Heart right ventricle (tissue), 16 donors: ENCODE data around the gene PBLD. TPM values are rescaled to one million over a fixed set of nuclear protein-coding genes. Genes with fewer than 3 reads are reported as not detected.

Source experiments
- ATAC-seq, 8 donors: fragments of 200-7000 bp; cut with Tn5 transposase; one replicate each; pipeline ENCODE4 v1.9.1; 2020; ENCODE audit warnings: mild to moderate bottlenecking in 8 of 8, moderate library complexity in 8 of 8, moderate number of reproducible peaks in 1 of 8
- DNase-seq, 2 donors: peaks; one replicate each; pipeline ENCODE4 v3.0.0-alpha.2; 2020
- H3K27ac ChIP-seq, 10 donors: fragments of 200-600 bp; sonication (generic) in 2 of 10; one replicate each; pipeline versions ENCODE4 v1.5.0 to v1.8.0; 2020 to 2022; ENCODE audit warnings: mild to moderate bottlenecking in 3 of 10
- H3K27me3 ChIP-seq, 7 donors: fragments of 200-600 bp; one replicate each; pipeline ENCODE4 v1.8.0; 2021 to 2022; ENCODE audit warnings: mild to moderate bottlenecking in 2 of 7
- H3K36me3 ChIP-seq, 9 donors: fragments of 200-600 bp; sonication (generic) in 1 of 9; one replicate each; pipeline versions ENCODE4 v1.5.0 to v1.8.0; 2020 to 2022; ENCODE audit warnings: mild to moderate bottlenecking in 2 of 9
- H3K4me1 ChIP-seq, 9 donors: fragments of 200-600 bp; sonication (generic) in 1 of 9; one replicate each; pipeline versions ENCODE4 v1.5.0 to v1.8.0; 2020 to 2022; ENCODE audit warnings: mild to moderate bottlenecking in 4 of 9
- H3K4me3 ChIP-seq, 10 donors: fragments of 200-600 bp; sonication (generic) in 2 of 10; one replicate each; pipeline versions ENCODE4 v1.5.0 to v1.8.0; 2020 to 2022; ENCODE audit warnings: mild to moderate bottlenecking in 7 of 10, moderate library complexity in 2 of 10
- H3K9me3 ChIP-seq, 11 donors: fragments of 200-600 bp in 10 of 11; sonication (generic) in 2 of 11; one replicate each; pipeline versions ENCODE4 v1.5.0 to v1.8.0; 2013 to 2022; ENCODE audit warnings: mild to moderate bottlenecking in 2 of 11, control low read depth in 1 of 11, moderate library complexity in 1 of 11
- WGBS, 2 donors: extraction: QIAGEN DNeasy Blood & Tissue Kit; methylation state at CpG; one replicate each; pipeline ENCODE4 v1.1.7; 2013; ENCODE audit warnings: inconsistent platforms in 1 of 2; 5-methylcytosine and 5-hydroxymethylcytosine counted together
- intact Hi-C, 10 donors: fragments of 100-400 bp; cut with DNase I; formaldehyde crosslinking; loops; one replicate each; pipeline versions ENCODE4 v1.11.1 to v1.14.2; 2022
- polyA plus RNA-seq, 2 donors: library from polyadenylated mRNA; stranded (reverse); fragments of 200-250 nt; gene quantifications; one replicate each; pipeline ENCODE4 v1.2.3, GENCODE V29; 2013
- total RNA-seq, 10 donors: library from RNA; stranded (reverse); fragmentation: NEBNext Ultra II Directional in 3 of 10; extraction: Animal tissue kit (Norgen Biotek cat#: 25700) in 3 of 10; gene quantifications; one replicate each; pipeline versions ENCODE4 v1.2.1 to v1.2.4, GENCODE V29; 2021 to 2023
- TF ChIP-seq, protein P1 (sequence below), 9 donors: fragments of 200-600 bp; sonication (generic) in 2 of 9; IDR thresholded peaks; one replicate each; pipeline versions ENCODE4 v1.5.0 to v1.8.0; 2021 to 2022; ENCODE audit warnings: antibody characterized with exemption in 9 of 9, mild to moderate bottlenecking in 5 of 9, moderate library complexity in 1 of 9
- donor health status: Arrhythmogenic right ventricular cardiomyopathy.
- donor health status: ischemic (EF 13 %, LVEDD 7.1; RV severe dilation, severe dysfunction).
- donor health status: healthy with polysubstance abuse.
- donor health status: DM: no; HTN: yes; CAD: no.
- donor health status: DM: no; HTN: no; CAD: no.
- donor health status: ischemic (EF 25% LVEDD 6.9; RV normal size, moderate dysfunction).
- donor health status: ischemic (EF 25% LVEDD 5.7; RV mildly dilated, moderate dysfunction).
- donor health status: healthy.
- donor health status: DM: yes; HTN: yes; CAD: no.
- donor health status: Ischemic cardiomyopathy.
- donor health status: ischemic (EF 35%, LVEDD 5.7; RV mildly dilated, moderate dysfunction).
- donor health status: nonischemic (EF 11% LVEDD 7.7; RV severe dilation, severe dysfunction).
- donor health status: DM: yes; HTN: yes; CAD: no.
- donor health status: PGD.
- donor health status: ischemic (EF 29% LVEDD 5.4; RV normal size, mild dysfunction).
- donor health status: nonischemic (EF 23%, LVEDD 6.1; RV moderate dilation, normal function).

Gene PBLD
- total and polyA plus RNA-seq, 12 donors = 1.3 to 8.1 (median 5.5) TPM

DNA sequence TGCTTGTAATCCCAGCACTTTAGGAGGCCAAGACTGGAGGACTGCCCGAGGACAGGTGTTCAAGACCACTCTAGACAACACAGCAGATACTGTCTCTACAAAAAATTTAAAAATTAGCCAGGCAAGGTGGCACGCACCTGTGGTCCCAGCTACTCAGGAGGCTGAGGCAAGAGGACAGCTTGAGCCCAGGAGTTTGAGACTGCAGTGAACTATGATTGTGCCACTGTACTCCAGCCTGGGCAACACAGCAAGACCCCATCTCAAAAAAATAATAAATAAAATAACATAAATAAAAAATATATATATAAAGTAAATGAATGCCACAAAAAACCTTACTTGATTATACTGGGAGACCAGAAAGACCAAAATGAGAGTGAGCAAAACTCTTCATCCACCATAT lies 20.8 kb upstream of the PBLD start:
- Histone ChIP-seq H3K4me3 (no peak overlapping the region), H3K4me1 (no peaks in the 10 kb centered on the region), H3K27ac (no peak overlapping the region), H3K27me3 (no peaks in the 10 kb centered on the region), H3K36me3 (peaks cover 0 to 99% (median 40%) of the 10 kb centered on the region in 9 donors), H3K9me3 (no peaks in the 10 kb centered on the region)
- TF ChIP-seq, protein P1, sequence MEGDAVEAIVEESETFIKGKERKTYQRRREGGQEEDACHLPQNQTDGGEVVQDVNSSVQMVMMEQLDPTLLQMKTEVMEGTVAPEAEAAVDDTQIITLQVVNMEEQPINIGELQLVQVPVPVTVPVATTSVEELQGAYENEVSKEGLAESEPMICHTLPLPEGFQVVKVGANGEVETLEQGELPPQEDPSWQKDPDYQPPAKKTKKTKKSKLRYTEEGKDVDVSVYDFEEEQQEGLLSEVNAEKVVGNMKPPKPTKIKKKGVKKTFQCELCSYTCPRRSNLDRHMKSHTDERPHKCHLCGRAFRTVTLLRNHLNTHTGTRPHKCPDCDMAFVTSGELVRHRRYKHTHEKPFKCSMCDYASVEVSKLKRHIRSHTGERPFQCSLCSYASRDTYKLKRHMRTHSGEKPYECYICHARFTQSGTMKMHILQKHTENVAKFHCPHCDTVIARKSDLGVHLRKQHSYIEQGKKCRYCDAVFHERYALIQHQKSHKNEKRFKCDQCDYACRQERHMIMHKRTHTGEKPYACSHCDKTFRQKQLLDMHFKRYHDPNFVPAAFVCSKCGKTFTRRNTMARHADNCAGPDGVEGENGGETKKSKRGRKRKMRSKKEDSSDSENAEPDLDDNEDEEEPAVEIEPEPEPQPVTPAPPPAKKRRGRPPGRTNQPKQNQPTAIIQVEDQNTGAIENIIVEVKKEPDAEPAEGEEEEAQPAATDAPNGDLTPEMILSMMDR (IDR thresholded peaks at IDR 0.05) = no peak
- ATAC-seq = no peak
- WGBS, 2 donors = 95 to 100% methylated on average over 2 of the region's 2 CpGs
- DNase-seq = no peak
- intact Hi-C loops = no loop called here

DNA sequence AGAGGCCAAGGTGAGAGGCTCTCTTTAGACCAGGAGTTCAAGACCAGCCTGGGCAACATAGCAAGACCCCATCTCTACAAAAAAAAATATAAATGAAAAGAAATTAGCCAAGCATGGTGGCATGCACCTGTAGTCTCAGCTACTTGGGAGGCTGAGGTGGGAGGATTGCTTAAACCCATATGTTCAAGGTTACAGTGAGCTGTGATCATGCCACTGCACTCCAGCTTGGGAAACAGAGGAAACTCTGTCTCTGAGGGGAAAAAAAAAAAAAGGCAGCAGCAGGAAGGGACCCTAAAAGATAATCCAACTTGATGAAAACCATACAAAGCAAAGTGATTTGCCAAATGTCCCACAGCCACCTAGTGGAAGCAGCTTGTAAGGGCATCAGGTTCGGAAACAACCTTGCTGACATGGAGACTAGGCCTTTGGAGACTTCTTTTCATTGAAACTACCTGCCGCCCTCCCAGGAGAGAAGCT lies 15.6 kb upstream of the PBLD start:
- no peaks in the 10 kb centered on the region for H3K4me1 ChIP-seq
- no peaks in the 10 kb centered on the region for H3K9me3 ChIP-seq
- TF ChIP-seq, protein P1 (IDR thresholded peaks at IDR 0.05) = peak; percentile 27 to 78 (median 61)
- intact Hi-C loops = loop anchor here in 2 of 10 donors (5.0 to 10.0 kb wide), 2 partner anchors 136 to 416 kb away; no protein-coding TSS in a partner anchor
- DNase-seq (no peak), ATAC-seq (peak in 2 of 8 donors; percentile 29 to 39)
- H3K27ac ChIP-seq = no peak overlapping the region
- 65 to 75% methylated on average over 2 of the region's 2 CpGs for WGBS, 2 donors
- no peaks in the 10 kb centered on the region for H3K27me3 ChIP-seq
- H3K36me3 ChIP-seq = peaks cover 0 to 100% (median 46%) of the 10 kb centered on the region in 9 donors
- no peak overlapping the region for H3K4me3 ChIP-seq

DNA sequence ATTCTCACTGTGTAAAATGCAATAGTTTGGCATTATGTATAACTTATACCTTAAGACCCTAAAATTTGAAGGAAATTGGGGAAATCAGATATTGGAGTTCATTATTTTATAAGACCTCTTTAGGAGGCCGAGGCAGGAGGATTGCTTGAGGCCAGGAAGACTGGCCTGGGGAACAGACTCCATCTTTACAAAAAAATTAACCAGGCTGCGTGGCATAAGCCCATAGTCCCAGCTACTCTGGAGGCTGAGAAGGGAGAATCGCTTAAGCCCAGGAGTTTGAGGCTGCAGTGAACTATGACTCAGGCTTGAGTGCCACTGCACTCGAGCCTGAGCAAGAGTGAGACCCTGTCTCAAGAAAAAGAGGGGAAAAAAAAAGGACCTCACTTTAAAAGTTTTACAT lies 14.0 kb upstream of the PBLD start:
- Histone ChIP-seq H3K4me3 (no peak overlapping the region), H3K4me1 (no peaks in the 10 kb centered on the region), H3K27ac (no peak overlapping the region), H3K36me3 (peaks cover 0 to 100% (median 45%) of the 10 kb centered on the region in 9 donors), H3K9me3 (no peaks in the 10 kb centered on the region), H3K27me3 (no peaks in the 10 kb centered on the region)
- intact Hi-C loops = loop anchor here in 2 of 10 donors (5.0 to 10.0 kb wide), 2 partner anchors 134 to 418 kb away; no protein-coding TSS in a partner anchor
- 77 to 94% methylated on average over 4 of the region's 4 CpGs for WGBS, 2 donors
- no peak for DNase-seq
- ATAC-seq = no peak
- TF ChIP-seq, protein P1 (IDR thresholded peaks at IDR 0.05) = no peak

DNA sequence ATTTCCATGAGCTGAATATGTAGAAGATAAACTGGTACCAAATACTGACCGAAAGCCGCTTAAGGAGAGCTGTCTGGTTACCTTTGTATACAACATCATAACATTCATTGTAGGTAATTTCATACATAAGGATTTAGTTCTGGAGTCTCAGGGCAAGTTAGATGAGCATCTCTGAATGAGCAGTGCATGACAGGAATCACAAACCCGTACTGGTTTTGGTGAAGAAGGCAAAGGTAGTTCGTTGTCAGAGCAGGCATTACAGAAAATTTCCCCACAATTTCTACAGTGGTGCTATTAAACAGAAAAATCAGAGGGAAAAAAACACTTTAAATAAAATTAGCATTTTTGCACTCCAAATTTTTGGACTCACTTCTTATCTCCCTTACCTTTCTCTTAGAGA lies 12.9 kb upstream of the PBLD start:
- H3K4me1 ChIP-seq = no peaks in the 10 kb centered on the region
- H3K9me3 ChIP-seq = no peaks in the 10 kb centered on the region
- H3K36me3 ChIP-seq = peaks cover 0 to 100% (median 54%) of the 10 kb centered on the region in 9 donors
- no peak for DNase-seq
- intact Hi-C loops = loop anchor here in 2 of 10 donors (5.0 to 10.0 kb wide), 2 partner anchors 133 to 419 kb away; no protein-coding TSS in a partner anchor
- no peak overlapping the region for H3K4me3 ChIP-seq
- no peak for ATAC-seq
- WGBS, 2 donors = 89% methylated on average over 4 of the region's 4 CpGs
- no peak overlapping the region for H3K27ac ChIP-seq
- TF ChIP-seq, protein P1 (IDR thresholded peaks at IDR 0.05) = no peak
- no peaks in the 10 kb centered on the region for H3K27me3 ChIP-seq
